CD14-positive monocyte (primary cell): Measurements from ENCODE around the gene FBXO24. TPM values are rescaled to one million over a fixed set of nuclear protein-coding genes. Genes with fewer than 3 reads are reported as not detected.

ENCODE experiments used
- DNase-seq, 3 donors: peaks; one replicate each; pipeline ENCODE4 v3.0.0-alpha.2; 2011 to 2022
- H2AFZ ChIP-seq: 2 replicates; pipeline ENCODE4 v1.6.0; 2012; ENCODE audit warnings: mild to moderate bottlenecking, low read depth, low read length, inconsistent platforms; ENCODE audit not compliant: insufficient read depth, poor library complexity, severe bottlenecking
- H3K27ac ChIP-seq, 2 donors: 1 replicate in 1 of 2; 2 replicates in 1 of 2; pipeline ENCODE4 v1.5.1; 2012 to 2013; ENCODE audit warnings: low read length in 2 of 2, control low read depth in 1 of 2, inconsistent platforms in 1 of 2, low read depth in 1 of 2, mild to moderate bottlenecking in 1 of 2
- H3K27me3 ChIP-seq, 2 donors: one replicate each; pipeline versions ENCODE4 v1.6.0 to v1.6.1; 2011 to 2013; ENCODE audit warnings: low read length in 2 of 2; ENCODE audit not compliant: control insufficient read depth in 2 of 2, insufficient read depth in 2 of 2
- H3K36me3 ChIP-seq, 2 donors: replicated peaks in 1 of 2; 1 replicate in 1 of 2; 2 replicates in 1 of 2; pipeline versions ENCODE4 v1.5.1 to v1.6.1; 2012 to 2013; ENCODE audit warnings: low read length in 2 of 2, control low read depth in 1 of 2, inconsistent platforms in 1 of 2, mild to moderate bottlenecking in 1 of 2; ENCODE audit not compliant: insufficient read depth in 2 of 2, control insufficient read depth in 1 of 2
- H3K4me1 ChIP-seq, 2 donors: 1 replicate in 1 of 2; 2 replicates in 1 of 2; pipeline versions ENCODE4 v1.5.1 to v1.6.1; 2012 to 2013; ENCODE audit warnings: low read length in 2 of 2, control low read depth in 1 of 2, inconsistent platforms in 1 of 2, mild to moderate bottlenecking in 1 of 2, moderate library complexity in 1 of 2; ENCODE audit not compliant: insufficient read depth in 2 of 2, control insufficient read depth in 1 of 2
- H3K4me2 ChIP-seq: replicated peaks from 2 replicates; pipeline ENCODE3; 2012; ENCODE audit warnings: low read length, moderate library complexity, mild to moderate bottlenecking; ENCODE audit not compliant: poor library complexity, severe bottlenecking; ENCODE audit errors: extremely low read depth
- H3K4me3 ChIP-seq, 3 experiments: fragments of 200-600 bp in 1 of 3; sonication (generic) in 1 of 3; replicated peaks in 1 of 3; 1 replicate in 2 of 3; 2 replicates in 1 of 3; pipeline ENCODE4 v1.5.1; 2011 to 2013; ENCODE audit warnings: low read length in 3 of 3, mild to moderate bottlenecking in 3 of 3, control low read depth in 2 of 3, low read depth in 2 of 3, inconsistent platforms in 1 of 3, moderate library complexity in 1 of 3
- H3K79me2 ChIP-seq: 2 replicates; pipeline ENCODE4 v1.6.0; 2012; ENCODE audit warnings: mild to moderate bottlenecking, control low read depth, inconsistent platforms, low read length, moderate library complexity; ENCODE audit not compliant: insufficient read depth
- H3K9ac ChIP-seq: 2 replicates; pipeline ENCODE4 v1.6.0; 2017; ENCODE audit warnings: low read length, mild to moderate bottlenecking; ENCODE audit not compliant: insufficient read depth, poor library complexity, severe bottlenecking
- H3K9me3 ChIP-seq, 2 donors: replicated peaks in 1 of 2; 1 replicate in 1 of 2; 2 replicates in 1 of 2; pipeline versions ENCODE4 v1.5.1 to v1.6.1; 2012 to 2013; ENCODE audit warnings: low read length in 2 of 2, control low read depth in 1 of 2; ENCODE audit not compliant: control insufficient read depth in 1 of 2, insufficient read depth in 1 of 2
- H4K20me1 ChIP-seq: 2 replicates; pipeline ENCODE4 v1.6.0; 2012; ENCODE audit warnings: mild to moderate bottlenecking, low read length, control low read depth, moderate library complexity; ENCODE audit not compliant: insufficient read depth
- H3K27ac Mint-ChIP-seq, 7 donors: one replicate each; pipeline ENCODE4 v1.8.0; 2020; ENCODE audit warnings: mild to moderate bottlenecking in 7 of 7, mixed read lengths in 7 of 7, moderate library complexity in 6 of 7, inconsistent platforms in 2 of 7
- H3K27me3 Mint-ChIP-seq, 3 donors: one replicate each; pipeline ENCODE4 v1.8.0; 2021 to 2022; ENCODE audit warnings: low read depth in 3 of 3, mild to moderate bottlenecking in 3 of 3, mixed read lengths in 3 of 3, moderate library complexity in 3 of 3, inconsistent platforms in 1 of 3
- H3K36me3 Mint-ChIP-seq, 2 donors: one replicate each; pipeline ENCODE4 v1.8.0; 2020; ENCODE audit warnings: mixed read lengths in 2 of 2, inconsistent platforms in 1 of 2, mild to moderate bottlenecking in 1 of 2
- H3K4me1 Mint-ChIP-seq: one replicate; pipeline ENCODE4 v1.8.0; 2020; ENCODE audit warnings: mild to moderate bottlenecking, mixed read lengths
- H3K4me3 Mint-ChIP-seq, 2 donors: one replicate each; pipeline ENCODE4 v1.8.0; 2020; ENCODE audit warnings: mild to moderate bottlenecking in 2 of 2, mixed read lengths in 2 of 2, moderate library complexity in 1 of 2
- H3K9me3 Mint-ChIP-seq, 7 donors: one replicate each; pipeline ENCODE4 v1.8.0; 2020 to 2022; ENCODE audit warnings: mixed read lengths in 7 of 7, mild to moderate bottlenecking in 6 of 7, moderate library complexity in 6 of 7, inconsistent platforms in 2 of 7
- WGBS: methylation state at CpG from one replicate; pipeline ENCODE4 v1.1.5; 2013; ENCODE audit warnings: missing lambda C conversion rate; ENCODE audit not compliant: insufficient coverage; 5-methylcytosine and 5-hydroxymethylcytosine counted together
- intact Hi-C, 2 donors: fragments of 100-400 bp; cut with micrococcal nuclease; formaldehyde crosslinking; loops; one replicate each; pipeline versions ENCODE4 v1.15.0 to v1.15.1; 2023
- polyA plus RNA-seq, 3 donors: library from polyadenylated mRNA; depleted of rRNA in 1 of 3; unstranded in 2 of 3; stranded (reverse) in 1 of 3; fragments of 300-500 nt in 2 of 3; fragments of >200 nt in 1 of 3; fragmentation: Illumina TruSeq in 2 of 3; gene quantifications; 1 replicate in 2 of 3; 2 replicates in 1 of 3; pipeline ENCODE4 v1.2.3, GENCODE V29; 2012 to 2021
- TF ChIP-seq, protein P1 (sequence below): fragments of 200-600 bp; IDR thresholded peaks from one replicate; pipeline ENCODE4 v1.8.0; 2022; ENCODE audit warnings: antibody characterized with exemption, mild to moderate bottlenecking

The FBXO24 gene
- polyA plus RNA-seq, 3 donors = 0.42 to 1.2 (median 0.69) TPM

DNA sequence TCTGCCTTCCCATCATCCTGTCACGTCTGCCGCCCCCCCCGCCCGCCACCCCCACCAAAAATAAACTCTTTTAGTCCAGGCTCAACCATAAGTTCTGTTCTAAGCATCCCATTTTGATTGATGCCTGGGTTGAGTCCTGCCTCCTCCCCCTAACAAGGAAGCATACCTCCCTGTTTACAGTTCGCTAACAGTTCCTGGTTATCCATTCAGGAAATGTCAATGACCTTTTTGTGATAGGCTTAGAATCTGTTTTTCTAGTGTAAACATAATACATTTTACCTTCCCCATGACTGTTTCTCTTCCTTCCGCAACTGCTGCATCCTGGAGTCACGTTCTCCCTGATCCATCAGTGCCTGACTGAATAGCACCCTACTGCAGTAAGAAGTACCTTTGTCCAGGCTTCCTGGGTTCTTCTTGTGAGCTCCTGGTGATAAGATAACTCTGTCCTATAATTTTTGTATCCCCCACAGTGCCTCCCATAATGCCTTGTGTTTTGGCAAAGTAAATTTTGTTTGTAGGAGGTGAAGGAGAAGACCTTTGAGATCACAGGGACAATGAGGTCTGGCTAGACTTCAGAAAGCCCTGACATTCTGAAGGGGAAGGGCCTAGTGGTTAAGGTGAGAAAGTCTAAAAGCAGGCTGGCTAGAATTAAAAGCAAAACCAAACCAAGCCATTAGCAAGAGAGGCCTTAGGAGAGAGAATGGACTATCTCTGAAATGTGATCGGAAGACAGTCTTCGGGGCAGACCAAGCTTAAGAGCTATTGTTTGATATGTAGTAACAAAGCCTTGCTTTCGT, 39.8 kb upstream of the FBXO24 start:
- Histone ChIP-seq H4K20me1 (no peaks in the 10 kb centered on the region), H3K9ac (no peak overlapping the region), H3K9me3 (no peaks in the 10 kb centered on the region), H3K4me2 (no peak overlapping the region), H3K36me3 (no peaks in the 10 kb centered on the region), H3K4me3 (no peak overlapping the region), H3K79me2 (no peaks in the 10 kb centered on the region), H3K27me3 (no peaks in the 10 kb centered on the region), H3K27ac (no peak overlapping the region), H2AFZ (no peak overlapping the region), H3K4me1 (peaks cover 10 to 24% of the 10 kb centered on the region in 2 donors)
- Mint-ChIP-seq H3K27me3 (peaks cover 0 to 2% (median 1%) of the 10 kb centered on the region in 3 donors), H3K4me1 (peaks cover 20% of the 10 kb centered on the region), H3K4me3 (no peak overlapping the region), H3K27ac (peak overlapping the region in 1 of 7 donors; percentile 75), H3K9me3 (peaks cover 0 to 2% (median 0%) of the 10 kb centered on the region in 7 donors), H3K36me3 (peaks cover 0 to 4% of the 10 kb centered on the region in 2 donors)
- DNase-seq = no peak
- intact Hi-C loops = loop anchor here in 1 of 2 donors (5.0 kb wide), 1 partner anchor 34 kb away; no protein-coding TSS in a partner anchor
- WGBS = 88% methylated on average over 5 of the region's 10 CpGs
- TF ChIP-seq, protein P1, sequence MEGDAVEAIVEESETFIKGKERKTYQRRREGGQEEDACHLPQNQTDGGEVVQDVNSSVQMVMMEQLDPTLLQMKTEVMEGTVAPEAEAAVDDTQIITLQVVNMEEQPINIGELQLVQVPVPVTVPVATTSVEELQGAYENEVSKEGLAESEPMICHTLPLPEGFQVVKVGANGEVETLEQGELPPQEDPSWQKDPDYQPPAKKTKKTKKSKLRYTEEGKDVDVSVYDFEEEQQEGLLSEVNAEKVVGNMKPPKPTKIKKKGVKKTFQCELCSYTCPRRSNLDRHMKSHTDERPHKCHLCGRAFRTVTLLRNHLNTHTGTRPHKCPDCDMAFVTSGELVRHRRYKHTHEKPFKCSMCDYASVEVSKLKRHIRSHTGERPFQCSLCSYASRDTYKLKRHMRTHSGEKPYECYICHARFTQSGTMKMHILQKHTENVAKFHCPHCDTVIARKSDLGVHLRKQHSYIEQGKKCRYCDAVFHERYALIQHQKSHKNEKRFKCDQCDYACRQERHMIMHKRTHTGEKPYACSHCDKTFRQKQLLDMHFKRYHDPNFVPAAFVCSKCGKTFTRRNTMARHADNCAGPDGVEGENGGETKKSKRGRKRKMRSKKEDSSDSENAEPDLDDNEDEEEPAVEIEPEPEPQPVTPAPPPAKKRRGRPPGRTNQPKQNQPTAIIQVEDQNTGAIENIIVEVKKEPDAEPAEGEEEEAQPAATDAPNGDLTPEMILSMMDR = no peak

DNA sequence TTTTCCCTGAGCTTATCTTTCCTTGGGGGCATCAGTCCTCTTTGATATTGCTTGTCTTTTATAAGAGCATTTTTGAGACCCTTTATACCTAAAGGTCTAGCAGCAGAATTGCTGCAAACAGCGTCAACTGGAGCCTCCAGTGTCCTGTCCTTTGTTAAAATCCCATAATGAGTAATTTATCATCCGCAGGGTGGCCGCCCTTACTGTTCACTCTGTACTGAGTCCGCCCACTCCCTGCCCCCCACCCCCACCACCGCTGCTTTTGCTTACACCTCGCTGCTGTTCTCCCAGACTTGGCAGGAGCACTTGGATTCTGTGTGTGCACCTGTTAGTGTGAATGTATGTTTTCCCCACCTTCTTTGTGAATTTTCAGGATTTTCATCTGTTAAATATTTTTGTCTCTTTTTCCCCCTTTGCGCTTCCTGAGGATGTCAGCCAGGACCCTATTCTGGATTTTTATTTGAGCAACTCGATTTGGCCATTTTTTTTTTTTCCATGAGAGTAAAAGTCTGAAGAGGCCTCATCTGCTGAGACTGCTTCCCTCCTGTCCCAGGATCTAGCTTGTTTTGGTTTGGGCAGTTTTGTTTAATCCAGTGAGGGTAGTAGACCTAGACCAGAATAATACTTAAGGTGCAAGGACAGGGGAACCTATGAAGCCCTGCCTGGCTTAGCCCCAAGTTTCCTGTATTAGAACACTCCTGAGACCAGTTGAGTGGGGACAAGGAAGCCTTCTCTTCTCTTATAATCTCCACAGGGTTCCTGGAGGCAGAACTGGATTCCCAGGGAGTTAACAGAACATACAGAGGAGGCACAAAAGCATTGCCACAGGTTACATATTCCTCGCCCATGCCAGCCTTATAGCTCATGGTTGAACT, 39.0 kb upstream of the FBXO24 start:
- Histone ChIP-seq H3K9ac (no peak overlapping the region), H3K27me3 (no peaks in the 10 kb centered on the region), H3K79me2 (no peaks in the 10 kb centered on the region), H4K20me1 (no peaks in the 10 kb centered on the region), H3K4me2 (no peak overlapping the region), H3K9me3 (no peaks in the 10 kb centered on the region), H2AFZ (no peak overlapping the region), H3K4me3 (no peak overlapping the region), H3K27ac (no peak overlapping the region), H3K4me1 (peaks cover 10 to 24% of the 10 kb centered on the region in 2 donors), H3K36me3 (no peaks in the 10 kb centered on the region)
- peaks cover 20% of the 10 kb centered on the region for H3K4me1 Mint-ChIP-seq
- 100% methylated on average over 1 of the region's 9 CpGs for WGBS
- no peak overlapping the region for H3K4me3 Mint-ChIP-seq
- H3K27ac Mint-ChIP-seq = peak overlapping the region in 1 of 7 donors; percentile 59
- intact Hi-C loops = loop anchor here in 1 of 2 donors (5.0 kb wide), 1 partner anchor 35 kb away; no protein-coding TSS in a partner anchor
- H3K36me3 Mint-ChIP-seq = peaks cover 0 to 4% of the 10 kb centered on the region in 2 donors
- TF ChIP-seq, protein P1 = no peak
- H3K27me3 Mint-ChIP-seq = peaks cover 0 to 2% (median 0%) of the 10 kb centered on the region in 3 donors
- peaks cover 0 to 2% (median 0%) of the 10 kb centered on the region in 7 donors for H3K9me3 Mint-ChIP-seq
- DNase-seq = no peak
